ENCODE data around the gene KRT33A. TPM values are rescaled to one million over a fixed set of nuclear protein-coding genes. Genes with fewer than 3 reads are reported as not detected.
"Not testable (repeated sequence)": the region's sequence is repeated elsewhere in the genome, so short reads cannot be mapped to it uniquely, and the experiment has no call there.

Gene KRT33A
- total RNA-seq, 1 experiment from 2014 or later = not detected

- Histone ChIP-seq H3K36me3 (ENCODE audit: insufficient read depth, low read length, poor library complexity, severe bottlenecking) (no peaks in the 10 kb centered on the region), H3K27ac (ENCODE audit: low read depth, low read length, poor library complexity, severe bottlenecking) (no peak overlapping the region), H3K9me3 (ENCODE audit: low read depth, low read length, poor library complexity, severe bottlenecking) (no peaks in the 10 kb centered on the region), H3K27me3 (replicated peaks; ENCODE audit: insufficient read depth, low read depth, low read length, poor library complexity) (no peaks in the 10 kb centered on the region), H3K4me3 (ENCODE audit: low read depth, low read length, poor library complexity, severe bottlenecking) (no peak overlapping the region), H3K4me1 (ENCODE audit: insufficient read depth, low read length, poor library complexity, severe bottlenecking) (no peaks in the 10 kb centered on the region)
- POLR2A ChIA-PET (ENCODE audit: low non-redundant PET) = no interaction called here
- no peak for DNase-seq (ENCODE audit: low spot score)
- intact Hi-C loops (cut with micrococcal nuclease; ENCODE audit: unreplicated experiment) = no loop called here
- TF ChIP-seq CTCF (conservative IDR thresholded peaks at IDR 0.05; ENCODE audit: low read depth, low read length) = no peak
- BruUV-seq (replicated peaks) = no TSS peak
- CTCF ChIA-PET = no interaction called here
These were observed 549 bp upstream of the KRT33A start for GRCh38 chr17:41351177-41351576.

- no peak for TF ChIP-seq CTCF (conservative IDR thresholded peaks at IDR 0.05; ENCODE audit: low read depth, low read length)
- no peak for TF ChIP-seq EZH2 (IDR thresholded peaks at IDR 0.05; ENCODE audit: borderline replicate concordance, low read depth, low read length, poor library complexity, severe bottlenecking)
- H3K9me3 ChIP-seq (ENCODE audit: low read depth, low read length, poor library complexity, severe bottlenecking) = no peaks in the 10 kb centered on the region
- no peak for DNase-seq (ENCODE audit: low spot score)
- no peak overlapping the region for H3K27ac ChIP-seq (ENCODE audit: low read depth, low read length, poor library complexity, severe bottlenecking)
- no peaks in the 10 kb centered on the region for H3K4me1 ChIP-seq (ENCODE audit: insufficient read depth, low read length, poor library complexity, severe bottlenecking)
- ChIA-PET POLR2A (ENCODE audit: low non-redundant PET) (no interaction called here), CTCF (no interaction called here)
- H3K27me3 ChIP-seq (replicated peaks; ENCODE audit: insufficient read depth, low read depth, low read length, poor library complexity) = no peaks in the 10 kb centered on the region
- intact Hi-C loops (cut with micrococcal nuclease; ENCODE audit: unreplicated experiment) = no loop called here
- BruUV-seq (replicated peaks) = no TSS peak
- H3K36me3 ChIP-seq (ENCODE audit: insufficient read depth, low read length, poor library complexity, severe bottlenecking) = no peaks in the 10 kb centered on the region
- no peak overlapping the region for H3K4me3 ChIP-seq (ENCODE audit: low read depth, low read length, poor library complexity, severe bottlenecking)
These were observed 2.5 kb downstream of the KRT33A start for GRCh38 chr17:41347869-41348760.

DNA sequence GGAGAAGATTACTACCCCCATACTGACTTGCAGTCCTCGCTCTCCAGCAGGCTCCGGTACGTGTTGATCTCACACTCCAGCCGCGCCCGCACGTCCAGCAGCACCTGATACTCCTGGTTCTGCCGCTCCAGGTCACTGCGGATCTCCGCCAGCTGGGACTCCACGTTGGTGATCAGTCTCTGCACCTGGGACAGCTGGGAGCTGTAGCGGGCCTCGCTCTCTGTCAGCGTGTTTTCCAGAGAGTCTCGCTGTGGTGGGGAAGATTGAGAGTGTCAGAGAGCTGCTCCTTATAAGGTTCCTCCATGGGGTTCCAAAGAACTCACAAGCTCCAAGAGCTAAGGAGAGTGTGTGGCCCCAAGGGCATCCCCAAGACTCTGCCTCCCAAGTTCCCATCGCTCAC is 4.2 kb downstream of the KRT33A start:
- H3K36me3 ChIP-seq (ENCODE audit: insufficient read depth, low read length, poor library complexity, severe bottlenecking); DNase-seq (ENCODE audit: low spot score); CTCF ChIA-PET; H3K4me1 ChIP-seq (ENCODE audit: insufficient read depth, low read length, poor library complexity, severe bottlenecking); H3K4me3 ChIP-seq (ENCODE audit: low read depth, low read length, poor library complexity, severe bottlenecking); H3K27me3 ChIP-seq (replicated peaks; ENCODE audit: insufficient read depth, low read depth, low read length, poor library complexity); H3K9me3 ChIP-seq (ENCODE audit: low read depth, low read length, poor library complexity, severe bottlenecking); H3K27ac ChIP-seq (ENCODE audit: low read depth, low read length, poor library complexity, severe bottlenecking); BruUV-seq (replicated peaks); intact Hi-C loops (cut with micrococcal nuclease; ENCODE audit: unreplicated experiment): not testable (repeated sequence)
- POLR2A ChIA-PET (ENCODE audit: low non-redundant PET) = interaction anchor here (0.7 kb wide), 1 partner anchor 9 kb away, joined by 3 read pairs; no protein-coding TSS in a partner anchor

DNA sequence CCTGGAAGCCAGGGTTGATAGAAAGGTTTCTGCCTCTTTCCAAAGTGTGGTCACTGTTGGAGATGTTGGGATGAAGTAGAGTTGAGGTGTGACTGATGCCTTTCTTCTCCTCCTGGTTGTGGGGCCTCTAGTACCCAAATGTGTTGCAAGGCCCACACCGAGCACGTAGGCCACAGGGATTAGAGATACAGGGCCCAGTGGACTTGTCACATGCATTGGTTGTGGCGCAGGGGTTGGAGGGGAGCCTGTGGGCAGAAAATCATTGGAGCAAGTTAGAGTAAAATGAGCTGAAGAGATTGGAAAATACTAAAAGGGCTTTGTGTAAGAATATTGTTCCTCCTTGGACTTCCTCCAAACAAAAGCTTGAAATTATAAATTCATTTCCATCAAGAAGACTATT is 4.6 kb downstream of the KRT33A start:
- no peak overlapping the region for H3K4me3 ChIP-seq (ENCODE audit: low read depth, low read length, poor library complexity, severe bottlenecking)
- no peaks in the 10 kb centered on the region for H3K9me3 ChIP-seq (ENCODE audit: low read depth, low read length, poor library complexity, severe bottlenecking)
- no TSS peak for BruUV-seq (replicated peaks)
- ChIA-PET CTCF (no interaction called here), POLR2A (ENCODE audit: low non-redundant PET) (interaction anchor here (0.7 kb wide), 1 partner anchor 9 kb away, joined by 3 read pairs; no protein-coding TSS in a partner anchor)
- H3K27me3 ChIP-seq (replicated peaks; ENCODE audit: insufficient read depth, low read depth, low read length, poor library complexity) = no peaks in the 10 kb centered on the region
- H3K4me1 ChIP-seq (ENCODE audit: insufficient read depth, low read length, poor library complexity, severe bottlenecking) = no peaks in the 10 kb centered on the region
- no peak for TF ChIP-seq CTCF (conservative IDR thresholded peaks at IDR 0.05; ENCODE audit: low read depth, low read length)
- intact Hi-C loops (cut with micrococcal nuclease; ENCODE audit: unreplicated experiment) = no loop called here
- no peaks in the 10 kb centered on the region for H3K36me3 ChIP-seq (ENCODE audit: insufficient read depth, low read length, poor library complexity, severe bottlenecking)
- no peak overlapping the region for H3K27ac ChIP-seq (ENCODE audit: low read depth, low read length, poor library complexity, severe bottlenecking)
- no peak for DNase-seq (ENCODE audit: low spot score)
